Epithelial cell of esophagus (primary cell): ENCODE data around the gene ALX1.

ENCODE experiments used
- DNase-seq: peaks from one replicate; pipeline ENCODE4 v3.0.0; 2010; ENCODE audit warnings: low read depth
- H3K4me3 ChIP-seq: 2 replicates; pipeline ENCODE4 v1.5.1; 2011; ENCODE audit warnings: mild to moderate bottlenecking, low read length, control low read depth
- CTCF ChIP-seq: IDR thresholded peaks from 2 replicates; pipeline ENCODE4 v1.5.1; 2011; ENCODE audit warnings: low read depth, mild to moderate bottlenecking, low read length, control low read depth, inconsistent platforms; ENCODE audit not compliant: insufficient read depth; ENCODE audit errors: missing control alignments

The ALX1 gene

GRCh38 chr12:85278598-85279448, 1.2 kb upstream of the ALX1 start:
- no peak for DNase-seq
- TF ChIP-seq CTCF: no peak
- H3K4me3 ChIP-seq: no peak overlapping the region

- TF ChIP-seq CTCF: no peak
- H3K4me3 ChIP-seq: peak overlapping the region; percentile 51
- DNase-seq: no peak
These were observed 413 bp upstream of the ALX1 start for GRCh38 chr12:85279449-85280164.

DNA sequence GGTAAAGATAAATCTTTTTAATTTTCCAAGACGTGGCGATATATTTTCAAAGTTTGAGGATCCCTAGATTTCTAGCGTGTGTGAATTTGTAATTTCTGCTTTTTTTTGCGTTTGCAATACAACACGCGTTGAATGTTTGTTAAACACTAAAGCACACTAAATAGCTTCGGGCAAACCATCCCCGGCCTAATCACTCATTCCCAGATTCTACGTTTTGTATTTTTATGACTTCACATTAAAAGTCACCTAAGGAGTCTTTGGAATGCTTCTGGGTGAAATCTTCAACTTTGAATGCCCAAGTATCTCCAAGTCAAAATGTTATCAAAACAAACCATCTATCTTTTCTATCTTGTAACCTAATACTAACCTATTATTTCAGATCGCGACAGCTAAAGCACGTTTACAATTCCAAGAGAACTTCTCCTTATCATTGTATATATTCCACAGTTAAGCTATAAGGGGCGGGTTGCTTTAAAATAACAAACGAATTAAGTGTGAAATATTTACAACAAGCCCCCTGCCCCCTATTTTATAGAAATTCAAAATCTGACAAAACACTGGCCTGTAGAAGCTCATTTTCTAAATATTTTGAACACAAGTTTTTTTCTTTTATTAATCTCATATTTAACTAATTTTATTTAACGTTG, 1.1 kb downstream of the ALX1 start:
- peak overlapping the region; percentile 51 for H3K4me3 ChIP-seq
- no peak for TF ChIP-seq CTCF

GRCh38 chr12:85281636-85282312, 1.8 kb downstream of the ALX1 start:
- no peak overlapping the region for H3K4me3 ChIP-seq
- DNase-seq: no peak
- no peak for TF ChIP-seq CTCF

More for the DNA sequence above, 1.1 kb downstream of the ALX1 start:
- DNase-seq: no peak

DNA sequence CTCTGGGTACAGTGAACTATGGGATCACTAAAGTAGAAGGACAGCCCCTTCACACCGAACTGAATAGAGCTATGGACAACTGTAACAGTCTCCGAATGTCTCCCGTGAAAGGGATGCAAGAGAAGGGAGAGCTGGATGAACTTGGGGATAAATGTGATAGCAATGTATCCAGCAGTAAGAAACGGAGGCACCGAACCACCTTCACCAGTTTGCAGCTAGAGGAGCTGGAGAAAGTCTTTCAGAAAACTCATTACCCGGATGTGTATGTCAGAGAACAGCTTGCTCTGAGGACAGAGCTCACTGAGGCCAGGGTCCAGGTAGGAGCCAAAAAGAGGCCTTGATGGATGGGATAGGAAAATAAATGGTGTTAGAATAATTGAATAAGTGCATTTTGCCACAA, 3.5 kb downstream of the ALX1 start:
- no peak for TF ChIP-seq CTCF
- DNase-seq: no peak
- no peak overlapping the region for H3K4me3 ChIP-seq

DNA sequence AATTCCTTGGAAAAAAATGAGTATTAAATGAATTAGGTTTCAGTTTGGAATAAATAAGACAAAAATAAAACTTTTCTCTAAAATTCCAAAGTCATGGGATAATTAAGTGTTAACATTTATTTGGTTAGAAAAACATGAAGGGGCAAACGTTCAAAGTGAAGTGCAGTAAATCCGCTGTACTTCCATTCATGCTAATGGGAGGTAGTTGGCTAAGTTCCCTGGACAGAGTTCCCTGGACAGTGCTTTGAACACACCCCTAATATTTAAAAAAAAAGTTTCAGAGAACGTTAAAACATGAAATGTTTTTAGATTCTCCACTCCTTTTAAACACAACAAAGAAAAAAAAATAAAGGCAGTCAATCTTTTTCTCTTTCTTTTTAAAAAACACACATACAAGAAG, 16.3 kb downstream of the ALX1 start:
- H3K4me3 ChIP-seq: no peak overlapping the region
- DNase-seq: no peak
- no peak for TF ChIP-seq CTCF
